Testis (tissue), 2 donors: ENCODE results near the gene NDUFV3.
"Not testable (repeated sequence)": the region's sequence is repeated elsewhere in the genome, so short reads cannot be mapped to it uniquely, and the experiment has no call there.

Experiments
- POLR2A ChIP-seq: fragments of 450-650 bp; IDR thresholded peaks from one replicate; pipeline ENCODE4 v1.6.1; 2017; ENCODE audit warnings: antibody characterized with exemption, mild to moderate bottlenecking, moderate library complexity
- TF ChIP-seq, protein P1 (sequence below), 3 experiments: fragments of 450-650 bp in 2 of 3; fragments of 200-600 bp in 1 of 3; sonication (generic) in 1 of 3; IDR thresholded peaks; one replicate each; pipeline ENCODE4 v1.5.1; 2016 to 2019; ENCODE audit warnings: antibody characterized with exemption in 3 of 3, mild to moderate bottlenecking in 2 of 3, moderate library complexity in 1 of 3

DNA sequence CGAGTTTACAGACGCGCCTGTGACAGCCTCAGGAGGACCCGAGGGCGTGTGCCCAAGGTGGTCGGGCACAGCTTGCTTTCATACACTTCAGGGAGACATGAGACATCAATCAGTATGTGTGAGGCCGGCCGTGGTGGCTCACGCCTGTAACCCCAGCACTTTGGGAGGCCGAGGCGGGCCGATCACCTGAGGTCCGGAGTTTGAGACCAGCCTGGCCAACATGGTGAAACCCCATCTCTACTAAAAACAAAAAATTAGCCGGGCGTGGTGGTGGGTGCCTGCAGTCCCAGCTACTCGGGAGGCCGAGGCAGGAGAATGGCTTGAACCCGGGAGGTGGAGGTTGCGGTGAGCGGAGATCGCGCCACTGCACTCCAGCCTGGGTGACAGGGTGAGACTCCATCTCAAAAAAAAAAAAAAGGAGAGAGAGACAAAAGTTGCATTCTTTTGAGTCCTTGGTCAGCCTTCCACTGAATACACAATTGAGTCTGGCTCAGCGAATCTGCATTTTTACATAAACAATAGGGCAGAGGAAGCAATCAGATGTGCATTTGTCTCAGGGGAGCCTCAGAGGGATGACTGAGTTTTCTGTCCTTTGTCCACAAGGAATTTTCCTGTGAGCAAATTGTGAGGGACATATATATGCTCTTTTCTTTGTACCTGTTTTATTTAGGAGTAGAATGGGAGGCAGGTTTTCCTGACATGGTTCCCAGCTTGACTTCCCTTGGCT lies 34.5 kb downstream of the NDUFV3 start:
- TF ChIP-seq POLR2A = not testable (repeated sequence)
- TF ChIP-seq, protein P1, sequence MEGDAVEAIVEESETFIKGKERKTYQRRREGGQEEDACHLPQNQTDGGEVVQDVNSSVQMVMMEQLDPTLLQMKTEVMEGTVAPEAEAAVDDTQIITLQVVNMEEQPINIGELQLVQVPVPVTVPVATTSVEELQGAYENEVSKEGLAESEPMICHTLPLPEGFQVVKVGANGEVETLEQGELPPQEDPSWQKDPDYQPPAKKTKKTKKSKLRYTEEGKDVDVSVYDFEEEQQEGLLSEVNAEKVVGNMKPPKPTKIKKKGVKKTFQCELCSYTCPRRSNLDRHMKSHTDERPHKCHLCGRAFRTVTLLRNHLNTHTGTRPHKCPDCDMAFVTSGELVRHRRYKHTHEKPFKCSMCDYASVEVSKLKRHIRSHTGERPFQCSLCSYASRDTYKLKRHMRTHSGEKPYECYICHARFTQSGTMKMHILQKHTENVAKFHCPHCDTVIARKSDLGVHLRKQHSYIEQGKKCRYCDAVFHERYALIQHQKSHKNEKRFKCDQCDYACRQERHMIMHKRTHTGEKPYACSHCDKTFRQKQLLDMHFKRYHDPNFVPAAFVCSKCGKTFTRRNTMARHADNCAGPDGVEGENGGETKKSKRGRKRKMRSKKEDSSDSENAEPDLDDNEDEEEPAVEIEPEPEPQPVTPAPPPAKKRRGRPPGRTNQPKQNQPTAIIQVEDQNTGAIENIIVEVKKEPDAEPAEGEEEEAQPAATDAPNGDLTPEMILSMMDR (IDR thresholded peaks at IDR 0.05) = not testable (repeated sequence)
